ENCODE data around the gene VILL. TPM values are rescaled to one million over a fixed set of nuclear protein-coding genes. Genes with fewer than 3 reads are reported as not detected.
"Not testable (repeated sequence)": the region's sequence is repeated elsewhere in the genome, so short reads cannot be mapped to it uniquely, and the experiment has no call there.

VILL gene
- total and polyA plus RNA-seq, 2 of the 8 experiments (the other 6 are each of a cell fraction or from before 2014, with no cell fraction given): 4.1 to 4.2 TPM

GRCh38 chr3:37972056-37972455, 18.5 kb upstream of the VILL start:
- not testable (repeated sequence) for H4K8ac ChIP-seq (ENCODE audit: extremely low read depth, insufficient read depth, low read length); H3K4ac ChIP-seq (replicated peaks; ENCODE audit: insufficient read length, low read depth, low read length); H3K79me1 ChIP-seq (ENCODE audit: low read depth, low read length); H3K56ac ChIP-seq (replicated peaks; ENCODE audit: insufficient read length, low read depth, low read length); H2BK15ac ChIP-seq (ENCODE audit: low read length); H2BK20ac ChIP-seq (ENCODE audit: low read length); DNase-seq (ENCODE audit: low read depth in 1 of 2, low spot score in 2 of 2); H3K23me2 ChIP-seq (ENCODE audit: low read depth, low read length); H2AFZ ChIP-seq (ENCODE audit: low read length); H3K4me1 ChIP-seq (replicated peaks in 1 of 4; ENCODE audit: control insufficient read depth in 3 of 4, insufficient read depth in 4 of 4, low read length in 3 of 4); H2AK5ac ChIP-seq (ENCODE audit: low read depth, low read length); H4K5ac ChIP-seq (ENCODE audit: insufficient read length, low read depth, low read length); H3K27ac ChIP-seq (ENCODE audit: low read depth, low read length); H3K4me2 ChIP-seq (ENCODE audit: insufficient read depth in 1 of 2, low read depth in 2 of 2, low read length in 2 of 2); H3K79me2 ChIP-seq (ENCODE audit: control insufficient read depth in 1 of 2, insufficient read depth in 2 of 2, low read length in 2 of 2); H3K4me3 ChIP-seq (ENCODE audit: extremely low read depth in 1 of 4, insufficient read depth in 2 of 4, low read depth in 3 of 4, low read length in 4 of 4); H3K14ac ChIP-seq (ENCODE audit: insufficient read length); H3K9ac ChIP-seq (replicated peaks in 1 of 4; ENCODE audit: extremely low read depth in 1 of 4, low read depth in 3 of 4, low read length in 3 of 4); H4K91ac ChIP-seq (replicated peaks; ENCODE audit: insufficient read length, low read length); H3K18ac ChIP-seq (ENCODE audit: extremely low read depth, low read length); H2BK5ac ChIP-seq (ENCODE audit: low read depth, low read length); H4K20me1 ChIP-seq (replicated peaks in 1 of 2; ENCODE audit: control insufficient read depth in 1 of 2, insufficient read depth in 2 of 2, low read length in 2 of 2); H3K27me3 ChIP-seq (replicated peaks in 1 of 4; ENCODE audit: control insufficient read depth in 3 of 4, extremely low read depth in 1 of 4, insufficient read depth in 3 of 4, low read length in 3 of 4); H2BK12ac ChIP-seq (ENCODE audit: low read depth, low read length); H2BK120ac ChIP-seq (replicated peaks; ENCODE audit: low read depth, low read length); FAIRE-seq; H3K9me3 ChIP-seq (ENCODE audit: insufficient read depth in 2 of 2, low read depth in 1 of 2, low read length in 1 of 2); H3K36me3 ChIP-seq (ENCODE audit: control insufficient read depth in 2 of 4, insufficient read depth in 4 of 4, low read length in 3 of 4); H3K23ac ChIP-seq (ENCODE audit: insufficient read length)
- WGBS, 2 experiments (ENCODE audit: extremely low coverage in 1 of 2, insufficient coverage in 1 of 2, insufficient read length in 1 of 2, insufficient replicate concordance in 2 of 2, low coverage in 1 of 2, low lambda C conversion rate in 2 of 2, missing lambda C conversion rate in 1 of 2): 92% methylated on average over 8 of the region's 8 CpGs; no CpG with 5 or more reads in 1 of the 2 experiments
- POLR2A ChIA-PET (ENCODE audit: partially characterized antibody): interaction anchor here (1.6 kb wide), 1 partner anchor 12 kb away, joined by 7 read pairs; no protein-coding TSS in a partner anchor
- CTCF ChIA-PET (ENCODE audit: partially characterized antibody): interaction anchor here (0.9 to 8.3 kb wide), 4 partner anchors 14 to 97 kb away, joined by 3 to 134 read pairs (median 40); partner anchors contain the start of gene VILL
